ENCODE measurements around the gene LTBP1. TPM values are rescaled to one million over a fixed set of nuclear protein-coding genes. Genes with fewer than 3 reads are reported as not detected.

Gene LTBP1
- total RNA-seq, 1 donor from 2014 or later: 0.07 TPM

GRCh38 chr2:33059471-33060156, 112.9 kb downstream of the LTBP1 start:
- POLR2A ChIA-PET: no interaction called here
- Mint-ChIP-seq H3K36me3 (ENCODE audit: low read depth) (no peaks in the 10 kb centered on the region), H3K4me1 (no peaks in the 10 kb centered on the region), H3K9me3 (no peaks in the 10 kb centered on the region), H3K27ac (no peak overlapping the region), H3K4me3 (no peak overlapping the region), H3K27me3 (no peaks in the 10 kb centered on the region)
- no peak for ATAC-seq (ENCODE audit: low read depth)
- CTCF ChIA-PET: no interaction called here
- no peak for TF ChIP-seq CTCF (IDR thresholded peaks at IDR 0.05)
- intact Hi-C loops (cut with micrococcal nuclease): no loop called here
- DNase-seq: no peak

- H3K27me3 Mint-ChIP-seq: peaks cover 2% of the 10 kb centered on the region
- no peaks in the 10 kb centered on the region for H3K36me3 Mint-ChIP-seq (ENCODE audit: low read depth)
- DNase-seq: no peak
- no peak for TF ChIP-seq CTCF (IDR thresholded peaks at IDR 0.05)
- H3K4me1 Mint-ChIP-seq: no peaks in the 10 kb centered on the region
- ATAC-seq (ENCODE audit: low read depth): no peak
- no peak overlapping the region for H3K4me3 Mint-ChIP-seq
- ChIA-PET POLR2A (no interaction called here), CTCF (no interaction called here)
- intact Hi-C loops (cut with micrococcal nuclease): no loop called here
- no peak overlapping the region for H3K27ac Mint-ChIP-seq
- peaks cover 2% of the 10 kb centered on the region for H3K9me3 Mint-ChIP-seq
Observed at GRCh38 chr2:33060405-33060804, 113.7 kb downstream of the LTBP1 start.

GRCh38 chr2:33062665-33063250, 116.0 kb downstream of the LTBP1 start:
- peaks cover 2% of the 10 kb centered on the region for H3K4me1 Mint-ChIP-seq
- DNase-seq (no peak), ATAC-seq (ENCODE audit: low read depth) (no peak)
- TF ChIP-seq CTCF (IDR thresholded peaks at IDR 0.05): no peak
- peaks cover 2% of the 10 kb centered on the region for H3K9me3 Mint-ChIP-seq
- ChIA-PET POLR2A (no interaction called here), CTCF (no interaction called here)
- no peak overlapping the region for H3K4me3 Mint-ChIP-seq
- intact Hi-C loops (cut with micrococcal nuclease): no loop called here
- H3K36me3 Mint-ChIP-seq (ENCODE audit: low read depth): no peaks in the 10 kb centered on the region
- no peak overlapping the region for H3K27ac Mint-ChIP-seq
- H3K27me3 Mint-ChIP-seq: peaks cover 2% of the 10 kb centered on the region

- POLR2A ChIA-PET: no interaction called here
- CTCF ChIA-PET: no interaction called here
- no peak overlapping the region for H3K4me3 Mint-ChIP-seq
- DNase-seq (no peak), ATAC-seq (ENCODE audit: low read depth) (no peak)
- H3K4me1 Mint-ChIP-seq: peaks cover 2% of the 10 kb centered on the region
- no peak overlapping the region for H3K27ac Mint-ChIP-seq
- no peak for TF ChIP-seq CTCF (IDR thresholded peaks at IDR 0.05)
- H3K9me3 Mint-ChIP-seq: peaks cover 2% of the 10 kb centered on the region
- H3K36me3 Mint-ChIP-seq (ENCODE audit: low read depth): no peaks in the 10 kb centered on the region
- peaks cover 2% of the 10 kb centered on the region for H3K27me3 Mint-ChIP-seq
- intact Hi-C loops (cut with micrococcal nuclease): no loop called here
Observed at GRCh38 chr2:33064349-33064801, 117.6 kb downstream of the LTBP1 start.

GRCh38 chr2:33067598-33067997, 120.8 kb downstream of the LTBP1 start:
- Mint-ChIP-seq H3K4me1 (peaks cover 2% of the 10 kb centered on the region), H3K9me3 (peaks cover 2% of the 10 kb centered on the region), H3K4me3 (no peak overlapping the region), H3K27me3 (peaks cover 2% of the 10 kb centered on the region), H3K36me3 (ENCODE audit: low read depth) (no peaks in the 10 kb centered on the region), H3K27ac (no peak overlapping the region)
- ChIA-PET CTCF (no interaction called here), POLR2A (no interaction called here)
- intact Hi-C loops (cut with micrococcal nuclease): no loop called here
- no peak for ATAC-seq (ENCODE audit: low read depth)
- DNase-seq: no peak
- TF ChIP-seq CTCF (IDR thresholded peaks at IDR 0.05): no peak

All from activated B cell treated with CpG ODN at 0.5 μM for 24 hours (primary cell).